Testis (tissue), 2 donors: ENCODE measurements around the gene VEGFB.

ENCODE experiments used
- POLR2A ChIP-seq: fragments of 450-650 bp; IDR thresholded peaks from one replicate; pipeline ENCODE4 v1.6.1; 2017; ENCODE audit warnings: antibody characterized with exemption, mild to moderate bottlenecking, moderate library complexity
- TF ChIP-seq, protein P1 (sequence below), 3 experiments: fragments of 450-650 bp in 2 of 3; fragments of 200-600 bp in 1 of 3; sonication (generic) in 1 of 3; IDR thresholded peaks; one replicate each; pipeline ENCODE4 v1.5.1; 2016 to 2019; ENCODE audit warnings: antibody characterized with exemption in 3 of 3, mild to moderate bottlenecking in 2 of 3, moderate library complexity in 1 of 3

DNA sequence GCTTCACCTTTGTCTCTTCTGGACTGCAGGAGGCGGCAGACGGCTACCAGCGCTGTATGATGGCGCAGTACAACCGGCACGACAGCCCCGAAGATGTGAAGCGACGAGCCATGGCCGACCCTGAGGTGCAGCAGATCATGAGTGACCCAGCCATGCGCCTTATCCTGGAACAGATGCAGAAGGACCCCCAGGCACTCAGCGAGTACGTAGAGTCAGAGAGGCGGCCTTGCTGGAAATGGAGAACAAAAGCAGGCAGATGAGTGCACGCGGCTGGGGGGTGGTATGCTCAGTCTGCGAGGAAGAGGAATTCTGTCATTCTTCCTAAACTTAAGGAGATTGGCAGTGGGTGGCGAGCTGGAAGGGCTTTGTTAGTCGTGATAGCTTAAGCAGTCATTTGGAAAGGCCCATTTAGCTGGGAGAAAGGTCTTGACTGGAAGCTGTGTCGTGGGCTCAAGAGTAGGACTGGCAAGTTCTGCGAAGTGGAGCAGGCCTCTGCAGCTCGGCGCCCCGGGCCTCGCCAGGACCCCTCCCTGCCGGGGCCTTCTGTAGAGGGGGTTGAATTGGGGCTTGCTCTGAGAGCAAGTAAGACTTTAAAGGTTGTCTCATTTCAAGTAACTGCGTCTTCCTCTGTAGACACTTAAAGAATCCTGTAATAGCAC lies 30.8 kb upstream of the VEGFB start:
- TF ChIP-seq, protein P1, sequence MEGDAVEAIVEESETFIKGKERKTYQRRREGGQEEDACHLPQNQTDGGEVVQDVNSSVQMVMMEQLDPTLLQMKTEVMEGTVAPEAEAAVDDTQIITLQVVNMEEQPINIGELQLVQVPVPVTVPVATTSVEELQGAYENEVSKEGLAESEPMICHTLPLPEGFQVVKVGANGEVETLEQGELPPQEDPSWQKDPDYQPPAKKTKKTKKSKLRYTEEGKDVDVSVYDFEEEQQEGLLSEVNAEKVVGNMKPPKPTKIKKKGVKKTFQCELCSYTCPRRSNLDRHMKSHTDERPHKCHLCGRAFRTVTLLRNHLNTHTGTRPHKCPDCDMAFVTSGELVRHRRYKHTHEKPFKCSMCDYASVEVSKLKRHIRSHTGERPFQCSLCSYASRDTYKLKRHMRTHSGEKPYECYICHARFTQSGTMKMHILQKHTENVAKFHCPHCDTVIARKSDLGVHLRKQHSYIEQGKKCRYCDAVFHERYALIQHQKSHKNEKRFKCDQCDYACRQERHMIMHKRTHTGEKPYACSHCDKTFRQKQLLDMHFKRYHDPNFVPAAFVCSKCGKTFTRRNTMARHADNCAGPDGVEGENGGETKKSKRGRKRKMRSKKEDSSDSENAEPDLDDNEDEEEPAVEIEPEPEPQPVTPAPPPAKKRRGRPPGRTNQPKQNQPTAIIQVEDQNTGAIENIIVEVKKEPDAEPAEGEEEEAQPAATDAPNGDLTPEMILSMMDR (IDR thresholded peaks at IDR 0.05) = no peak
- TF ChIP-seq POLR2A = no peak
